A549 treated with DMSO at 1 μM for 4 hours (cell line): ENCODE results near the gene FIP1L1. TPM values are rescaled to one million over a fixed set of nuclear protein-coding genes. Genes with fewer than 3 reads are reported as not detected.

ENCODE experiments used
- total RNA-seq: library from RNA; stranded (reverse); fragments of 200-300 nt; extraction: Qiagen RNA extraction; gene quantifications from 5 replicates; pipeline ENCODE4 v1.2.3, GENCODE V29; 2022; ENCODE audit warnings: low read depth

Gene FIP1L1, protein sequence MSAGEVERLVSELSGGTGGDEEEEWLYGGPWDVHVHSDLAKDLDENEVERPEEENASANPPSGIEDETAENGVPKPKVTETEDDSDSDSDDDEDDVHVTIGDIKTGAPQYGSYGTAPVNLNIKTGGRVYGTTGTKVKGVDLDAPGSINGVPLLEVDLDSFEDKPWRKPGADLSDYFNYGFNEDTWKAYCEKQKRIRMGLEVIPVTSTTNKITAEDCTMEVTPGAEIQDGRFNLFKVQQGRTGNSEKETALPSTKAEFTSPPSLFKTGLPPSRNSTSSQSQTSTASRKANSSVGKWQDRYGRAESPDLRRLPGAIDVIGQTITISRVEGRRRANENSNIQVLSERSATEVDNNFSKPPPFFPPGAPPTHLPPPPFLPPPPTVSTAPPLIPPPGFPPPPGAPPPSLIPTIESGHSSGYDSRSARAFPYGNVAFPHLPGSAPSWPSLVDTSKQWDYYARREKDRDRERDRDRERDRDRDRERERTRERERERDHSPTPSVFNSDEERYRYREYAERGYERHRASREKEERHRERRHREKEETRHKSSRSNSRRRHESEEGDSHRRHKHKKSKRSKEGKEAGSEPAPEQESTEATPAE
- 29.6 to 36.6 TPM (median 33.1 TPM) in 5 replicates for total RNA-seq

DNA sequence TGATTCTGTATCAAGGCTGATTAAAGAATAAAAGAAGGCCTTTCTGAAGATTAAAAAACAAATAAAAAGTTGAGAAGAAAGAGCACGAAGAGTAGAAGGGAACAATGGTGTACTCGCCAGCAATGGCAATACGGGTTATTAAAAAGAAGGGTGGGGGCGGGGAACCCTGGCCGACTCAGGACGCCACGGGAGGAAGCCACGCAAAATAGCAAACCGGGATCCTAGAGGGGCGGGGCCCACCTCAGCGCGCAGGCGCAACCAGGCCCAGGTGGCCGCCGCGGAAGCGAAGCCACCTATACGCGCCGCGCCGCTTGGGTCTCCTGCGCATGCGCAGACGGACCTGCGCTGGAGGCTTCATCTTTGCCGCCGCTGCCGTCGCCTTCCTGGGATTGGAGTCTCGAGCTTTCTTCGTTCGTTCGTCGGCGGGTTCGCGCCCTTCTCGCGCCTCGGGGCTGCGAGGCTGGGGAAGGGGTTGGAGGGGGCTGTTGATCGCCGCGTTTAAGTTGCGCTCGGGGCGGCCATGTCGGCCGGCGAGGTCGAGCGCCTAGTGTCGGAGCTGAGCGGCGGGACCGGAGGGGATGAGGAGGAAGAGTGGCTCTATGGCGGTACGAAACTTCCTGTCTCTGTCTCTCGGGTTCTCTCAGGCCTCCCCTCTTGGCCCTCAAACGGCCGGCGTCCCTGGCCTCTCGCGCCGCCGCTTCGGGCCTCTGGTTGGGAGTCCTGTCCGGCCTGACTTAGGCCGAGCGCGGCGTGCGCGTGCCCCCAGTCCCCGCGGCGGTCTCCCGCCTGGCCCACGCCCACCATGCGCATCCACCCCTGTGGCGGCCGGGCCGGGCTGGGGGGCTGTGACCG, at the start of gene FIP1L1:
FIP1L1 (plus strand) TSS at position 323 of the 852 bp plus-strand sequence; CDS start at position 521, 198 bp downstream.

DNA sequence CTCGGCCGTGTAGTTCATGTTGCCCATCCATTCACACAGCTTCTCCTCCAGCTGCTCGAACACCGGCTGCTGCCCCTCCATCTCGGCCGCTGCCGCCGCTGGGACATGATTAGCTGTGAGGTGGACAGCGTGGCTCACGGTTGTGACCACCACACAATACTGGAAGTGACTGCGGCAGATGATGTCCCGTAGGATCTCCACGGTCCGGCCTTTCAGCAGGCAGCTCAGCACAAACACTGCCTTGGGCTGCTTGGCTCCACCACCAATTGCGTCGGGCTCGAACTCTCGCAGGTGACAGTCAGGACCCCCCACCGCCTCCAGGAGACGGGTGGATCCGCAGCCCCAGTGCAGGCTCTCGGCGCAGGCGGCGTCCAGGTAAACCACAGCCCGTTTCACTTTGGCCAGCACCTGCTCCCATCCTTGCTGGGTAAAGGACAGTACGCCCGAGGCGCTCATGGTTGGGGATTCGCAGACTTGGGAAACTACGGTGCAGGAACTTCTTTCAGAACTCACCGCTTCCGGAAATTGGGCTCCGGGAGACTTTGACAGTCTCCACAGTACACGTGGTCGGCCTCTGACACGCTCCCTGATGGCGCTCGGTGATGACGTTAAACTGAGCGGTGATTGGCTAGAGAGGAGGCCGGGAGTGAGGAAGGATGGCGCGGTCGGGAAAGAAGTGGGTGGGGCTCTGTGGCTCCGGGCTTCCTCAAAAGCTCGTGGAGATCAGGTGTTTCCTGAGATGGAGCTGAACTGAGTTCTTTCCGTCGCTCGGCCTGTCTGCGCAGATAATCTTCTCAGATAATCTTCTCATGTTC, 11.7 kb upstream of the FIP1L1 start, which contains the start of gene SCFD2:
SCFD2 (minus strand) TSS at position 576 of the 815 bp plus-strand sequence.

Other genes with a start within 250 kb of the FIP1L1 start
- gene SCFD2, start 11.6 kb upstream of the FIP1L1 start, total RNA-seq = 5.9 to 9.5 TPM (median 8.0 TPM) in 5 replicates
- gene LNX1, start 213.8 kb downstream of the FIP1L1 start, total RNA-seq = 0.03 to 0.09 TPM (median 0.04 TPM) in 4 of 5 replicates, not detected in the other